B cell (primary cell): ENCODE data around the gene NEGR1.

Experiments used
- EZH2 ChIP-seq: IDR thresholded peaks from 2 replicates; pipeline ENCODE4 v1.6.1; 2012; ENCODE audit warnings: borderline replicate concordance, low read depth, mild to moderate bottlenecking, moderate library complexity, low read length; ENCODE audit not compliant: insufficient read depth, poor library complexity, severe bottlenecking
- TF ChIP-seq, protein P1 (sequence below): fragments of 200-600 bp; IDR thresholded peaks from one replicate; pipeline ENCODE4 v1.8.0; 2022; ENCODE audit warnings: antibody characterized with exemption, mild to moderate bottlenecking

GRCh38 chr1:71592646-71593274, 689.6 kb downstream of the NEGR1 start:
- TF ChIP-seq, protein P1, sequence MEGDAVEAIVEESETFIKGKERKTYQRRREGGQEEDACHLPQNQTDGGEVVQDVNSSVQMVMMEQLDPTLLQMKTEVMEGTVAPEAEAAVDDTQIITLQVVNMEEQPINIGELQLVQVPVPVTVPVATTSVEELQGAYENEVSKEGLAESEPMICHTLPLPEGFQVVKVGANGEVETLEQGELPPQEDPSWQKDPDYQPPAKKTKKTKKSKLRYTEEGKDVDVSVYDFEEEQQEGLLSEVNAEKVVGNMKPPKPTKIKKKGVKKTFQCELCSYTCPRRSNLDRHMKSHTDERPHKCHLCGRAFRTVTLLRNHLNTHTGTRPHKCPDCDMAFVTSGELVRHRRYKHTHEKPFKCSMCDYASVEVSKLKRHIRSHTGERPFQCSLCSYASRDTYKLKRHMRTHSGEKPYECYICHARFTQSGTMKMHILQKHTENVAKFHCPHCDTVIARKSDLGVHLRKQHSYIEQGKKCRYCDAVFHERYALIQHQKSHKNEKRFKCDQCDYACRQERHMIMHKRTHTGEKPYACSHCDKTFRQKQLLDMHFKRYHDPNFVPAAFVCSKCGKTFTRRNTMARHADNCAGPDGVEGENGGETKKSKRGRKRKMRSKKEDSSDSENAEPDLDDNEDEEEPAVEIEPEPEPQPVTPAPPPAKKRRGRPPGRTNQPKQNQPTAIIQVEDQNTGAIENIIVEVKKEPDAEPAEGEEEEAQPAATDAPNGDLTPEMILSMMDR: no peak
- TF ChIP-seq EZH2: no peak
